Cardiac muscle cell (in vitro differentiated cells and primary cell): ENCODE results near the gene KCNIP3. TPM values are rescaled to one million over a fixed set of nuclear protein-coding genes. Genes with fewer than 3 reads are reported as not detected.

ENCODE experiments used
- DNase-seq, 2 donors: peaks; one replicate each; pipeline versions ENCODE4 v3.0.0 to v3.0.0-alpha.2; 2010 to 2017; ENCODE audit warnings: low read depth in 1 of 2, low spot score in 1 of 2
- H3K27ac ChIP-seq: fragments of 200-600 bp; sonication (generic); 2 replicates; pipeline ENCODE4 v1.5.1; 2016
- H3K27me3 ChIP-seq: fragments of 200-600 bp; sonication (generic); 2 replicates; pipeline ENCODE4 v1.6.0; 2016; ENCODE audit warnings: control low read depth
- H3K36me3 ChIP-seq: fragments of 200-600 bp; sonication (generic); 2 replicates; pipeline ENCODE4 v1.5.1; 2016; ENCODE audit warnings: control low read depth
- H3K4me1 ChIP-seq: fragments of 200-600 bp; sonication (generic); 2 replicates; pipeline ENCODE4 v1.8.1; 2017; ENCODE audit warnings: low read depth, mild to moderate bottlenecking, mixed run types
- H3K4me3 ChIP-seq: fragments of 200-600 bp; sonication (generic); 2 replicates; pipeline ENCODE4 v1.5.1; 2016; ENCODE audit warnings: mild to moderate bottlenecking
- H3K9me3 ChIP-seq: fragments of 200-600 bp; sonication (generic); 2 replicates; pipeline ENCODE4 v1.5.1; 2017; ENCODE audit warnings: low read depth, mild to moderate bottlenecking, control low read depth
- polyA plus RNA-seq: library from polyadenylated mRNA; unstranded; fragments of >200 nt; fragmentation: Nextera tagmentation; extraction: Ambion mirVana; gene quantifications from 2 replicates; pipeline ENCODE4 v1.2.1, GENCODE V29; 2016
- total RNA-seq: library from RNA; depleted of rRNA; stranded (reverse); fragments of >200 nt; gene quantifications from 2 replicates; pipeline ENCODE4 v1.2.3, GENCODE V29; 2016
- TF ChIP-seq, protein P1 (sequence below): IDR thresholded peaks from 2 replicates; pipeline ENCODE4 v1.5.1; 2012; ENCODE audit warnings: low read depth, mild to moderate bottlenecking, low read length

KCNIP3 gene
- total and polyA plus RNA-seq, 2 experiments from 2014 or later: 1.2 to 5.2 TPM

- Histone ChIP-seq H3K4me1 (no peaks in the 10 kb centered on the region), H3K27ac (no peak overlapping the region), H3K27me3 (no peaks in the 10 kb centered on the region), H3K9me3 (no peaks in the 10 kb centered on the region), H3K36me3 (no peaks in the 10 kb centered on the region), H3K4me3 (no peak overlapping the region)
- TF ChIP-seq, protein P1, sequence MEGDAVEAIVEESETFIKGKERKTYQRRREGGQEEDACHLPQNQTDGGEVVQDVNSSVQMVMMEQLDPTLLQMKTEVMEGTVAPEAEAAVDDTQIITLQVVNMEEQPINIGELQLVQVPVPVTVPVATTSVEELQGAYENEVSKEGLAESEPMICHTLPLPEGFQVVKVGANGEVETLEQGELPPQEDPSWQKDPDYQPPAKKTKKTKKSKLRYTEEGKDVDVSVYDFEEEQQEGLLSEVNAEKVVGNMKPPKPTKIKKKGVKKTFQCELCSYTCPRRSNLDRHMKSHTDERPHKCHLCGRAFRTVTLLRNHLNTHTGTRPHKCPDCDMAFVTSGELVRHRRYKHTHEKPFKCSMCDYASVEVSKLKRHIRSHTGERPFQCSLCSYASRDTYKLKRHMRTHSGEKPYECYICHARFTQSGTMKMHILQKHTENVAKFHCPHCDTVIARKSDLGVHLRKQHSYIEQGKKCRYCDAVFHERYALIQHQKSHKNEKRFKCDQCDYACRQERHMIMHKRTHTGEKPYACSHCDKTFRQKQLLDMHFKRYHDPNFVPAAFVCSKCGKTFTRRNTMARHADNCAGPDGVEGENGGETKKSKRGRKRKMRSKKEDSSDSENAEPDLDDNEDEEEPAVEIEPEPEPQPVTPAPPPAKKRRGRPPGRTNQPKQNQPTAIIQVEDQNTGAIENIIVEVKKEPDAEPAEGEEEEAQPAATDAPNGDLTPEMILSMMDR: no peak
- DNase-seq: peak; percentile 3 to 11
Measured at GRCh38 chr2:95264624-95265023, 32.5 kb upstream of the KCNIP3 start.

DNA sequence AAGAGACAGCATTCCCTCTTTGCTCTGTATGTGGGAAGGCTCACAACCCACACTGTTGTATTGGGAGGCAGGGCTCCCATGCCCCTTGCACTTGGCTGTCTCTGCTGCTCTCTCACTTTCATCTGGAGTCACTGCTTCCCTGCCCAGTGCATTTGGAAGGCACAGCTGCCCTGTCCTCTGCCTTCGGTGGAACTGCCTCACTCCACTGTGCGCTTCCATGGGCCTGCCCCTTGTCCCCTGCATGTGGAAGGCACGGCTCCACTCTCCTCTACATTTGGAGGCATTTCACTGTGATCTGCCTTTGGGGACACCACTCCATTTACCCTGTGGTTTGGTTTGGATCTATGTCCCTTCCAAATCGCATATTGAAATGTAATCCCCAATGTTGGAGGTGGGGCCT lies 32.0 kb upstream of the KCNIP3 start:
- H3K27me3 ChIP-seq: no peaks in the 10 kb centered on the region
- no peak for DNase-seq

GRCh38 chr2:95266781-95267430 lies 30.2 kb upstream of the KCNIP3 start:
- Histone ChIP-seq H3K36me3 (no peaks in the 10 kb centered on the region), H3K4me3 (no peak overlapping the region), H3K4me1 (no peaks in the 10 kb centered on the region), H3K27ac (no peak overlapping the region), H3K9me3 (no peaks in the 10 kb centered on the region), H3K27me3 (no peaks in the 10 kb centered on the region)
- TF ChIP-seq, protein P1: no peak
- no peak for DNase-seq

More for the DNA sequence above, 32.0 kb upstream of the KCNIP3 start:
- TF ChIP-seq, protein P1: no peak
- no peak overlapping the region for H3K27ac ChIP-seq
- H3K4me3 ChIP-seq: no peak overlapping the region
- H3K36me3 ChIP-seq: no peaks in the 10 kb centered on the region
- H3K4me1 ChIP-seq: no peaks in the 10 kb centered on the region
- H3K9me3 ChIP-seq: no peaks in the 10 kb centered on the region

DNA sequence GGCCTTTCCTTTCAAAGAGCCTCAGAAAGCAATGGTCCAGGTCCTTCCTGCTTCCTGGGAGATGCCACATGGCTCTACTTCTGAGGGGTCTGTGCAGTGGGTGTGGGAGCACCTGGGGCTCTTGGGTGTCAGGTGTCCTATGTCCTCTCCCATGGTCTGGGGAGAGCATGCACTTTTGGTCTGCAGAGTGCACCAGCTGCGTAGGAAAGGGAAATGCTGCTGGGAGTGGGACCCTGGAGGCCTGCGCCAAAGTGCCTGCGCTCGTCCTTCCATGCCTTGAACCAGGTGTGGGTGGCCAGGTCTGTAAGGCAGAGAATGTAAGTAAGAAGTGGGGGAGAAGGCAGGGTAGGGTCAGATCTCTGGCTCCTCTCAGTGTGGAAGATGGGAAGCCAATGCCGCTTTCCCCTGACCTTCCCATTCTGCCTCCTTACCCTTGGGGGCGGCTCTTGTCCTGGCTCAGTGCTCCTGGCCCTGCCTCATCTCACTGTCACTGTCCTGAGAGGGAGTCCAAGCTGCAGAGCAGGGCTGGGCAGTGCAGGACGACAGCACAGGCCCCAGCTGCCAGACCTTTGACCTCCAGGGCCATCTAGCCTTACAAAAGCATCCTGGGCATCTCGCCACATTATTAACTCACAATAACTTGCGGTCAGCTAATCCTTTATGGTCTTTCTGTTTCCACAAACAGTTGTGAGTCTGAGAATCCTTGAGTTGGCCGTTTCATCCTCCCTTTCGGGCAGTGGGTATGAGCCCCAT lies 29.5 kb upstream of the KCNIP3 start:
- Histone ChIP-seq H3K36me3 (no peaks in the 10 kb centered on the region), H3K4me1 (no peaks in the 10 kb centered on the region), H3K4me3 (no peak overlapping the region), H3K9me3 (no peaks in the 10 kb centered on the region), H3K27ac (no peak overlapping the region), H3K27me3 (no peaks in the 10 kb centered on the region)
- DNase-seq: peak in 1 of 2 donors; percentile 14
- TF ChIP-seq, protein P1: no peak

DNA sequence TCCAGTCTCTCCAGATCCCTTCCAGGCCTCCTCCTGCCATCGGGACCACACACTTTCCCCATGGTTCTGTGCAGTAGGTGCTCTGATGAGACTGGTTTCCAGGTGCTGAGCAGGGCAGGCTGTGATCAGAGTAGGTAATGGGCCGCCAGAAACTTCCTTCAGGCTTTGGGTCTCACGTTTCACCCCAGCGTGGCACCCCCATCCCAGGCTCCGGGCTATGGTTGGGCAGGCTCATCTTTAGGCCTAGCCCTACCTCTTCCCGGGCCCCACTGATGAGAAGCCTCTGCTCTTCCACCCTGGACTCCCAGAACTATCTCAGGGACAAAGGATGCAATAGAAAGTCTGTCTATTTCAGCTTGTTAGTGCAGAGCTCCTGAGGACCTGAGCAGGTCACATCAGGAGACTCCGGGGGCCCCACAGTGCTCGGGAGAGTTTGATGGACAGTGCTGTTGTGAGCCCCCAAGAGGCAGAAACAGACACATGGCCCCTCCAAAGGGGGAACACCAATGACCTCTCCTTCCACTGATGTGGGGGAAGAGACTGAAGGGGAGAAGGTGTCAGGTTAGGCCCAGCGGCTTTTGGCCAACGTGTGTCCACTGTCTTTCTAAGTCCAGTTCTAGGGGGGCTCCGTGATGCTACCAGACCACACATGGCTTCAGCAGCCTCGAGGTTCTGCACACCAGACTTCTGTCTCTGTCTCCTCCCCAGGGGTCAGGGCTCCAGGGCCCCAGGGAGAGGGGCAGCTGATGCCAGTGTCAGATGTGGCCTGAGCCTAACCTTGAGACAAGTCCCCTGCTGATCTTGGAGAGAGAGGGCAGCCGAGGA lies 28.7 kb upstream of the KCNIP3 start:
- H3K9me3 ChIP-seq: no peaks in the 10 kb centered on the region
- H3K4me3 ChIP-seq: no peak overlapping the region
- no peaks in the 10 kb centered on the region for H3K27me3 ChIP-seq
- no peaks in the 10 kb centered on the region for H3K4me1 ChIP-seq
- no peaks in the 10 kb centered on the region for H3K36me3 ChIP-seq
- no peak for DNase-seq
- no peak overlapping the region for H3K27ac ChIP-seq
- TF ChIP-seq, protein P1: no peak
